BJ (cell line): ENCODE results near the gene KRTAP6-3. TPM values are rescaled to one million over a fixed set of nuclear protein-coding genes. Genes with fewer than 3 reads are reported as not detected.

Source experiments
- CTCF ChIA-PET: fragments of 350-600 bp; formaldehyde crosslinking; extraction: SDS; loops from one replicate; lab custom pipeline; 2021; ENCODE audit warnings: antibody characterized with exemption, inconsistent platforms; lab: Yijun Ruan, JAX
- POLR2A ChIA-PET: fragments of 300-600 bp; sonication (Branson Sonifier 250); formaldehyde crosslinking; extraction: SDS; loops from one replicate; lab custom pipeline; 2021; ENCODE audit warnings: antibody characterized with exemption; lab: Charles Lee
- DNase-seq: peaks from one replicate; pipeline ENCODE4 v3.0.0-alpha.2; 2011; ENCODE audit warnings: low read depth
- H3K27me3 ChIP-seq: 2 replicates; pipeline ENCODE4 v1.6.0; 2011; ENCODE audit warnings: low read length; ENCODE audit not compliant: control insufficient read depth, insufficient read depth
- H3K36me3 ChIP-seq: 2 replicates; pipeline ENCODE4 v1.5.1; 2011; ENCODE audit warnings: low read length; ENCODE audit not compliant: control insufficient read depth, insufficient read depth
- H3K4me3 ChIP-seq: 2 replicates; pipeline ENCODE4 v1.5.1; 2011; ENCODE audit warnings: low read depth, mild to moderate bottlenecking, control low read depth, low read length
- polyA plus RNA-seq: library from polyadenylated mRNA; depleted of rRNA; stranded (reverse); fragments of >200 nt; gene quantifications from 2 replicates; pipeline ENCODE4 v1.2.3, GENCODE V29; 2011
- TF ChIP-seq, protein P1 (sequence below): IDR thresholded peaks from 2 replicates; pipeline ENCODE4 v1.5.1; 2011; ENCODE audit warnings: low read depth, mild to moderate bottlenecking, control low read depth, inconsistent platforms, low read length, moderate library complexity; ENCODE audit not compliant: insufficient read depth

The KRTAP6-3 gene
- polyA plus RNA-seq, 1 experiment, result not detected

DNA sequence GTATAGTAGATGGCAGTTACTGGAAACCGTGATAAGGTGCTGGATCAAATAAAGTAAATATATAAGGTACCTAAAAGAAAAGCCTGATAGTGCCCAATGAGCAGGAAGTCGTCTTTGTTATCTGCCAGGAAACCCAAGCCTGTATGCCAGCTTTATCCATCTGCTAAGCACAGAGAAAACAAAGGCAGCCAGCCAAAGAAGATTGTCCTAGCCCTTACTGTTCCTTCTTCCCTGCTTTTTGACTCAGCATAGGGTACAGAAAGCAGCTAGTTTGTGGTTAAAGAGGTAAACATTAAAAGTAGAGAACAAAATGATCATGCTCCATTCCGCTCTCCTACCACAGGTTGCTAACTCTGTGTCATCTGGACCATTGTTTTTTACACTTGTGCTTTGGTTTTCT is 12.1 kb upstream of the KRTAP6-3 start:
- TF ChIP-seq, protein P1, sequence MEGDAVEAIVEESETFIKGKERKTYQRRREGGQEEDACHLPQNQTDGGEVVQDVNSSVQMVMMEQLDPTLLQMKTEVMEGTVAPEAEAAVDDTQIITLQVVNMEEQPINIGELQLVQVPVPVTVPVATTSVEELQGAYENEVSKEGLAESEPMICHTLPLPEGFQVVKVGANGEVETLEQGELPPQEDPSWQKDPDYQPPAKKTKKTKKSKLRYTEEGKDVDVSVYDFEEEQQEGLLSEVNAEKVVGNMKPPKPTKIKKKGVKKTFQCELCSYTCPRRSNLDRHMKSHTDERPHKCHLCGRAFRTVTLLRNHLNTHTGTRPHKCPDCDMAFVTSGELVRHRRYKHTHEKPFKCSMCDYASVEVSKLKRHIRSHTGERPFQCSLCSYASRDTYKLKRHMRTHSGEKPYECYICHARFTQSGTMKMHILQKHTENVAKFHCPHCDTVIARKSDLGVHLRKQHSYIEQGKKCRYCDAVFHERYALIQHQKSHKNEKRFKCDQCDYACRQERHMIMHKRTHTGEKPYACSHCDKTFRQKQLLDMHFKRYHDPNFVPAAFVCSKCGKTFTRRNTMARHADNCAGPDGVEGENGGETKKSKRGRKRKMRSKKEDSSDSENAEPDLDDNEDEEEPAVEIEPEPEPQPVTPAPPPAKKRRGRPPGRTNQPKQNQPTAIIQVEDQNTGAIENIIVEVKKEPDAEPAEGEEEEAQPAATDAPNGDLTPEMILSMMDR, result no peak
- ChIA-PET CTCF (no interaction called here), POLR2A (no interaction called here)
- no peaks in the 10 kb centered on the region for H3K27me3 ChIP-seq
- H3K36me3 ChIP-seq, result no peaks in the 10 kb centered on the region
- no peak overlapping the region for H3K4me3 ChIP-seq
- DNase-seq, result no peak

DNA sequence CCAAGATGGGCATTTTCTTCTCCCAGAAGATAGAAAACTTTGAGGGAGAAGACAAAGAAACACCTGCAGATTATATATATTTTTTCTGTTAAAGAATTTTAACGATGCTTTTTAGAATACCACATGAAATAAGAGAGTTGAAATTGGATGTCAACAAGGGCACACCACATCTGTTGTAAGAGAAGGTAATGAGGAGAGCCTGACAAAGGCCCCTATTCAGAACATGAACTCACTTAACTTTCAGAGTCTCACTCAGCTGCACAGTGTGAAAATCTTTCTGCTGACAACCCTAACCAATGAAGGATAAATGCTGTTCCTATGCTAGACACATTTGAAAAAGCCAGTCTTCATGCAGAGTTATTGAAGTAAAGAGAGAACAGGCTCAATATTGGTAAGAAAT is 9.4 kb upstream of the KRTAP6-3 start:
- Histone ChIP-seq H3K36me3 (no peaks in the 10 kb centered on the region), H3K27me3 (no peaks in the 10 kb centered on the region), H3K4me3 (no peak overlapping the region)
- ChIA-PET CTCF (no interaction called here), POLR2A (no interaction called here)
- TF ChIP-seq, protein P1, result no peak
- DNase-seq, result no peak

DNA sequence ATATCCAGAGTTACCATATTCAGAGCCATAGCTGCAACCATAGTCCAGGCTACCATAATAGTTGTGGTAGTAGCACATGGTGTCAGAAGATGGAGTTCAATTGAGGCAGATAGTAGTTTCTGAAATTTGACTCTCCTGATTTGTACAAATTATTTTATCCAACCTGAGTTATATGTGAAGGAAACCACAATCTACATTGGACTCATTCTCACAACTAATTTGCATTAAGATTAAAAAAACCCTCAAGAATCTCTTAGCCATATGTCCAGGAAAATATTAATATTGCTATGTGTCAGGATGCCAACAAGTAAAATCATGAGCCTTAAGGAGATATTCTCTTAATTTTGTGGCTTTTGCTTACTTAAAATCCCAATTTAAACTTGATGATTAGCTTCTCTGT is 1.9 kb upstream of the KRTAP6-3 start, which contains the start of gene KRTAP22-2:
TSS of gene KRTAP22-2 (minus strand) at position 101 of the 400 bp plus-strand sequence.
- Histone ChIP-seq H3K36me3 (no peaks in the 10 kb centered on the region), H3K4me3 (no peak within 1 kb of the TSS), H3K27me3 (no peaks in the 10 kb centered on the region)
- DNase-seq, result no peak
- TF ChIP-seq, protein P1, result no peak
- POLR2A ChIA-PET, result no interaction called here
- CTCF ChIA-PET, result no interaction called here

DNA sequence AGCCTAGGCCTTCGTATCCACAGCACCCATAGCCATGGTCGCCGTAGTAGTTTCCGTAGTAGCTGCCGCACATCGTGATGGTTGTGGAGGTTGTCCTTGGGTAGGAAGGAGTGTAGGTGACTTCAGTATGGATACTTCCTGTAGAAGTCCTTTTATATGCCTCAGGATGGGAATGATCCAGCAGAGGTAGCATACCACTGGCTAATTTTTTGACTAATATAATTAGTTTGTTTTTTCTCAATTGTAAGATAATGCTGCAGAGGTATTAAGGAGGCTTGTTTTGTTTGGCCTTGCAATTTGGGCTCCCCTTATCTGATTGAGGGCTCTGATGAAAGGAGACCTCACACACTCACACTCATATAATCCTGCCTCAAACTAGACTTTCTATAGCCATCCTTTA is 6.6 kb downstream of the KRTAP6-3 start, which contains the start of gene KRTAP6-2:
TSS of gene KRTAP6-2 (minus strand) at position 101 of the 400 bp plus-strand sequence. CDS start at position 73, 28 bp downstream.
- no peak for DNase-seq
- Histone ChIP-seq H3K27me3 (no peaks in the 10 kb centered on the region), H3K36me3 (no peaks in the 10 kb centered on the region), H3K4me3 (no peak within 1 kb of the TSS)
- CTCF ChIA-PET, result no interaction called here
- POLR2A ChIA-PET, result no interaction called here
- TF ChIP-seq, protein P1, result no peak

DNA sequence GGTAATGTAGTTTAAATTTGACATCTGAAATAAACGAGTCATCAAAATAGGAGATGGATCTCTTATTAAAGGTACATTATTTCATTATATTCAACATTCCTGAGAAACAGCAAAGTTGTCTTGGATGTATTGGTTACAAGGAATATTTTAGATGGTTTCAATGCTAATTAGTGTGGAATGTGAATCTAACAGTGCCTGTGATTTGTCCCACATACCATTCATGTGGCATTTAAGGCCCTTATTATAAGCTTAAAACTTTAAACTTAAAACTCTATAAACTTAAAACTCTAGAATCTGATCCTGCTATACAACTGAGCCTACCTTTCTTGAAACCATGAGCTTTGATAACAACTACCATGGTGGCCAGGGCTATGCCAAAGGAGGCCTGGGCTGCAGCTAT is 8.5 kb downstream of the KRTAP6-3 start, which contains the start of gene KRTAP22-1:
TSS of gene KRTAP22-1 (plus strand) at position 301 of the 400 bp plus-strand sequence.
- no peak for DNase-seq
- CTCF ChIA-PET, result no interaction called here
- Histone ChIP-seq H3K36me3 (no peaks in the 10 kb centered on the region), H3K27me3 (no peaks in the 10 kb centered on the region), H3K4me3 (no peak within 1 kb of the TSS)
- TF ChIP-seq, protein P1, result no peak
- POLR2A ChIA-PET, result no interaction called here
